NT2/D1 (cell line): ENCODE data around the gene ATXN7.

Experiments used
- DNase-seq: peaks from one replicate; pipeline ENCODE4 v3.0.0-alpha.2; 2011; ENCODE audit warnings: low read depth, low spot score
- H3K27me3 ChIP-seq: 2 replicates; pipeline ENCODE4 v1.6.0; 2011; ENCODE audit warnings: mild to moderate bottlenecking; ENCODE audit not compliant: insufficient read length, insufficient read depth
- H3K36me3 ChIP-seq: 2 replicates; pipeline ENCODE4 v1.6.1; 2011; ENCODE audit warnings: mild to moderate bottlenecking, low read length, mixed read lengths; ENCODE audit not compliant: insufficient read depth, insufficient read length
- H3K4me1 ChIP-seq: 2 replicates; pipeline ENCODE4 v1.5.1; 2011; ENCODE audit not compliant: insufficient read depth, insufficient read length
- H3K4me3 ChIP-seq: 2 replicates; pipeline ENCODE4 v1.5.1; 2011; ENCODE audit warnings: low read depth; ENCODE audit not compliant: insufficient read length
- H3K9ac ChIP-seq: 2 replicates; pipeline ENCODE4 v1.6.0; 2011; ENCODE audit warnings: low read depth; ENCODE audit not compliant: insufficient read length
- H3K9me3 ChIP-seq: 2 replicates; pipeline ENCODE4 v1.5.1; 2011; ENCODE audit warnings: mild to moderate bottlenecking, low read length; ENCODE audit not compliant: insufficient read depth
- SUZ12 ChIP-seq: IDR thresholded peaks from 2 replicates; pipeline ENCODE4 v1.6.1; 2011; ENCODE audit not compliant: insufficient read length, insufficient read depth; ENCODE audit errors: extremely low read depth
- YY1 ChIP-seq: IDR thresholded peaks from 2 replicates; pipeline ENCODE4 v1.6.1; 2011; ENCODE audit not compliant: insufficient read length, insufficient read depth
- ZNF274 ChIP-seq: IDR thresholded peaks from 2 replicates; pipeline ENCODE4 v1.6.1; 2011; ENCODE audit warnings: mild to moderate bottlenecking, low read depth, low read length

Gene ATXN7

DNA sequence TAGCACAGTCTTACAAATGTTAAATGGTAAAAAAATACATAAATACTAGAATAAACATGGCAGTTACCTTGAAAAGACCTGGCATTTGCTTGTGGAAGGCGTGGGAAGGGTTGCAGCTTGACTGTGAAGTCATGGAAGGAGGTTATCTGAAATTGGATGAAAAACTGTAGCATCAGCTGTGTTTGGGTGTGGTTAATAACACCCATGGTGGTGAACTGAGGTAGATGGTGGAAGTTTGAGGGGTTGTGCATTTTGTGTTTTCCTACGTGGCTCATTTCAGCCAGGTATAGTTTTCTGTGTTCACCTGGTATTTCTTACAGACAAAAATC, 113.2 kb downstream of the ATXN7 start:
- TF ChIP-seq ZNF274, result no peak
- TF ChIP-seq SUZ12, result no peak
- TF ChIP-seq YY1, result no peak
- no peaks in the 10 kb centered on the region for H3K27me3 ChIP-seq
- H3K4me1 ChIP-seq, result no peaks in the 10 kb centered on the region
- no peak for DNase-seq
- peaks cover 37% of the 10 kb centered on the region for H3K36me3 ChIP-seq
- no peak overlapping the region for H3K9ac ChIP-seq
- no peaks in the 10 kb centered on the region for H3K9me3 ChIP-seq
- H3K4me3 ChIP-seq, result no peak overlapping the region

DNA sequence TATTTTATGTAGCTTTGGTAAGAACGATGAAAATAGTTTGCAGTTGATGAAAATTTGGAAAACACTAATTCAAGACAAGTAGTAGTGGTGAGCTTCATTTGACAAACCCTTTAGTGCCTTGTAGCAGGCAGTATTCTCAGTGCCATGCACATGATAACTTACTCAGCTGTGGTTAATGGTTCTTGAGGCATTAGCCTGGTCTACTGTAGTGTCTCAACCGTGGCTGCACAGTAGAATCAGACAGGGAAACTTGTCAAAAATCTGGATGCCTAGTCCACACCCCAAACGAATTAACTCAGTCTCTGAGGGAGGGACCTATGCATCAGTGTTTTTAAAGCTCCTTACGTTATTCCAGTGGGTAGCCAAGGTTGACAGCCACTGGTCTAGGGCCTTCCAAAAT, 114.2 kb downstream of the ATXN7 start:
- DNase-seq, result no peak
- Histone ChIP-seq H3K4me1 (no peaks in the 10 kb centered on the region), H3K4me3 (no peak overlapping the region), H3K27me3 (no peaks in the 10 kb centered on the region), H3K9ac (no peak overlapping the region), H3K9me3 (no peaks in the 10 kb centered on the region), H3K36me3 (peaks cover 45% of the 10 kb centered on the region)
- TF ChIP-seq ZNF274 (no peak), SUZ12 (no peak), YY1 (no peak)

DNA sequence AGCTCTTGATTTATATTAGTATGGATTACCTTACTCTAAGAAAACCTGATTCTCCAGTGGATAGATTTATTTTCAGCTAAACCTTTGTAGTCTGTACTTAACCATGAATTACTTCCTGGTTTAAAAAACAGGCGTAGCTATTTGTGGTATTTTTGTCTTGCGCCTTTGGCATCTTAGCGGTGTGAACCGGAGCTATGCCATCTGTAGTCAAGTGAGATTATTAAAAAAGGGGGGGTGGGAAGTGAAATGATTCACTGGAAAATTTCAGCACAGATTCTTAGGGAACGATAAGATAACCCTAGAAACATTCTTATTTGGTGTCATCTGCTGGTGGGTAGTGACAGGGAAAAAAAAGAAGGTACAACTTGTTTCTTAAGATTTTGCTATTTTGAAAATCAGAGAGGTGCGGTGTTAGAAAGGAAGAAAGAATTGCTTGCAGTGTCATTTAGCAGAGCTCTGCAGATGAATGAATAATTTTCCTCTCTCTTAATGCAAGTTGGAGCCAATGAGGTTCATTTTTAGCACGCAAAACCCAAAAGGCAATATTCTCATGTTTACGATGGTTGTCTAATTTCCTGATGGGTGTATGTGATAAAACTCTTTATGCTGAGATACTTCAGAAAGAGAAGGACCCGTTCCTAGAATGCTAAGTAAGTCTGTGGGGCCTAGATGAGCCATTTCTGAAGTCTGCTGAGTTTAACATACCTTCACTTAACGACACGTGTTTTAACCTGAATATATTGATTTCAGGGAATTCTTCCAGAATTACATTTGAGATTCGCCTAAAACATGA, 115.6 kb downstream of the ATXN7 start:
- Histone ChIP-seq H3K9me3 (no peaks in the 10 kb centered on the region), H3K27me3 (no peaks in the 10 kb centered on the region), H3K4me3 (no peak overlapping the region), H3K4me1 (no peaks in the 10 kb centered on the region), H3K9ac (no peak overlapping the region), H3K36me3 (peaks cover 42% of the 10 kb centered on the region)
- no peak for TF ChIP-seq SUZ12
- TF ChIP-seq ZNF274, result no peak
- TF ChIP-seq YY1, result no peak
- no peak for DNase-seq

DNA sequence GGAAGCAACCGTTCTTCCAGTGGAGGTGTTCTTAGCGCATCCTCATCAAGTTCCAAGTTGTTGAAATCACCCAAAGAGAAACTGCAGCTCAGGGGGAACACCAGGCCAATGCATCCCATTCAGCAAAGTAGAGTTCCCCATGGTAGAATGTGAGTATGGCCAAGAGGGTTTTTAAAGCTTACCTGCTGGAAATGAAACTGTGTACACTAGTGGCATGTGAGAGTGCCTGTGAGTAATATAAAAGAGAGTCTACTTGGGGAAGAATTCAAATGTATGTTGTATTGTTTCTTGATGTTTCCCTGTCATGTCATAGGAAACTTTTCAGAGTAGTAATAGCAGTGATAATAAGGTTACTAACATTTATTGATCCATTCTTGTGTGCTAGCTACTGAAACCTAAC, 116.4 kb downstream of the ATXN7 start:
- no peaks in the 10 kb centered on the region for H3K9me3 ChIP-seq
- no peaks in the 10 kb centered on the region for H3K4me1 ChIP-seq
- no peaks in the 10 kb centered on the region for H3K27me3 ChIP-seq
- H3K36me3 ChIP-seq, result peaks cover 46% of the 10 kb centered on the region
- DNase-seq, result no peak
- TF ChIP-seq YY1, result no peak
- TF ChIP-seq SUZ12, result no peak
- no peak for TF ChIP-seq ZNF274
- no peak overlapping the region for H3K9ac ChIP-seq
- H3K4me3 ChIP-seq, result no peak overlapping the region

DNA sequence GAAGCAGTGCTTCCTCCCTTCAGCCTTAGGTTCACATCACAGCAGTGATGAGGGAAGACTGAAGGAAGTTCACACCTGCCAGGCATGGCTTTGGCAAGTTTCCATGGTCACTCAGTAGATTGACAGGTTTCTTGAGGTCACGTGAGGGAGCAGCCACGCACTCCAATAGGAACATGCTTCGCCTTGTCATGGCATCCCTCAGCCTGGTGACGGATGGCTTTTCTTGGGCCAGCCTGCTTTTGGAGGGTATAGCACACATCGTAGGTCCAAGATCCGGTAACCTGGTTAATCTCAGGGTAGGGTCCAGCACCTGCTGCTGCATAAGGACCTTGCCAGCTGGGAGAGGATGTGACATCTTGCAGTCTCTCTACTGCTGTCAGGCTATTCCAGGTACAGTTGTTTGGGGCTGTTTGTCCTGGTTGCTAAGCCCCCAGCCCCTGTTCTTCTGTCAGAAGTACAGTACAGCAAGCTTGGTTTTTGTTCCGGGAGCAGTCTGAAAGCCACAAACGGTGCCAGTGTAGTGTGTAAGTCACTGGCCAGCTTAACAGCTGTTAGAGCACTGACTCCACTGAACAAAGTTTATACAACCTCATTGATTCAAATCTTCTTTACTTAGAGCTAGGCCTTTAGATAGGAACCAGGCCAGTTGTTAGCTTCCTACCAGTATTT, 117.3 kb downstream of the ATXN7 start:
- no peak for DNase-seq
- H3K36me3 ChIP-seq, result peaks cover 46% of the 10 kb centered on the region
- no peak overlapping the region for H3K9ac ChIP-seq
- H3K27me3 ChIP-seq, result no peaks in the 10 kb centered on the region
- no peak overlapping the region for H3K4me3 ChIP-seq
- TF ChIP-seq YY1 (no peak), SUZ12 (no peak), ZNF274 (no peak)
- H3K9me3 ChIP-seq, result no peaks in the 10 kb centered on the region
- no peaks in the 10 kb centered on the region for H3K4me1 ChIP-seq

DNA sequence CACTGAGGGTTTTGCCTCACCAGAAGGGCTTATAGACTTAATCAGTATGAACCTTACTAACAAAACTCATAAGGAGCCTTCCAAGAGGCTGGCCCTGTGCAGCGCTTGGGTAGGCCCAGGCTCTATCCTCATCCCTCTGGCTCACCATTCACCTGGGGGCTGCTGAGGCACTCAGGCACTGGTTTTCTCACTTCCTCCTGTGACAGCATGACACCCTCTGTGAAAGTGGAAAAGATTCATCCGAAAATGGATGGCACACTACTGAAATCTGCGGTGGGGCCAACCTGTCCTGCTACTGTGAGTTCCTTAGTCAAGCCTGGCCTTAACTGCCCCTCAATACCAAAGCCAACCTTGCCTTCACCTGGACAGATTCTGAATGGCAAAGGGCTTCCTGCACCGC, 118.3 kb downstream of the ATXN7 start:
- TF ChIP-seq YY1, result no peak
- no peak for TF ChIP-seq SUZ12
- TF ChIP-seq ZNF274, result no peak
- no peak for DNase-seq
- Histone ChIP-seq H3K36me3 (peaks cover 46% of the 10 kb centered on the region), H3K27me3 (no peaks in the 10 kb centered on the region), H3K4me1 (no peaks in the 10 kb centered on the region), H3K9ac (no peak overlapping the region), H3K4me3 (no peak overlapping the region), H3K9me3 (no peaks in the 10 kb centered on the region)

DNA sequence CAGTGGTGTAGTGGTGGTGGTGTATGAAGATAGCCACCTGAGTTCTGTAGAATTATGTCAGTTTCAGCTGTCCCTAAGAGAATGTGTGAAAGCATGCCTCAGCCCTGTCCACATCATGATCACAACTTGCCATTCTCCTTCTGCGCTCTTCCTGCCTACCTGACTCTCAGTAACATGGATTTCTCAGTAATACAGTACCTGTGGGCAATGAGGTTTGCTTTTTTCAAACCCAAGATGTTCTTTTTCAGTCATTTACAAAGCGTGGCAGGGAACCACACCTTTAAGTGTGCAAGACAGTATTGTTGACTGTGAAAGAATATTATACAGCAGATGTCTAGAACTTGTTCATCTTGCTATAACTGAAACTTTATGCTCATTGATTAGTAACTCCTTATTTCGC, 120.7 kb downstream of the ATXN7 start:
- DNase-seq, result no peak
- no peak overlapping the region for H3K4me3 ChIP-seq
- no peaks in the 10 kb centered on the region for H3K27me3 ChIP-seq
- no peak for TF ChIP-seq SUZ12
- no peak for TF ChIP-seq ZNF274
- no peak for TF ChIP-seq YY1
- H3K4me1 ChIP-seq, result no peaks in the 10 kb centered on the region
- peaks cover 65% of the 10 kb centered on the region for H3K36me3 ChIP-seq
- H3K9ac ChIP-seq, result no peak overlapping the region
- no peaks in the 10 kb centered on the region for H3K9me3 ChIP-seq
